8988T (cell line): ENCODE measurements around the gene IRF7.

Experiments used
- DNase-seq: peaks from one replicate; pipeline ENCODE4 v3.0.0; 2011

IRF7 gene

GRCh38 chr11:620201-620600, 4.5 kb upstream of the IRF7 start:
- DNase-seq: no peak

GRCh38 chr11:619628-620050, 3.9 kb upstream of the IRF7 start:
- no peak for DNase-seq

DNA sequence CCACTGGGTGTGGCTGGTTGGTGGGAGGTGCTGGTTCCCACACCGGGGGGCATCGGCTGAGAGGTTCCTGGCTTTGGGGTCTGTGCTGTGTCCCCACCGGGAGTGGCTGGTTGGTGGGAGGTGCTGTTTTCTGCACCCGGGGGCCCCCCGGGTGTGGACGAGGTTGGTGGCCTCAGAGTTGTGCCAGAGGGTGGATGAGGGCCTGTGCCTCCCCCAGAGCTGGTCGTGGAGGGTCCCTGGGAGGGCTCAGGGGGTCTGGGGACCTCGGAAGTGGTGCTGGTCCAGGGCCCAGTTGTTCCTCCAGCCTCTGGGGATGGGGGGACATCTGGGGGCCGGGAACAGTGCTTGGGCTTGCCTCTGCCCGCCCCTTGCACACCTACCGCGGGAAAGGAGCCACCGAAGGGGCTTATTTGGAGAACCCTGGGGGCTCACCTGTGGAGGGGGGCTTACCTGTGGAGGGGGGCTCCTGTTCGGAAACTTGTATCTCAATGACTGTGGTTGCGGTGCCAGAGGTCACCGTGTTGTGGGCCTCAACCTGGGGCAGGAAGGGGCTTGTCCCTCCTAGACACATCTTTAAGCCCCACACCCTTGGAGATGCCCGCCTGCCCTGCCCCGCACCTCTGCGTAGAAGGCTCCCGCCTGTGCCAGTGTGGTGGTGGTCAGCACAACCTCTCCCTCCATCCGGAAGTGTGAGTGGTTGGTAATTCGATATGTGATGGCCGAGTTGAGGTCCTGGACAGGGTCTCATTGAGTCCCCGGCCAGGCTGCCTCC, 3.3 kb upstream of the IRF7 start:
- DNase-seq: no peak

- DNase-seq: no peak
These were observed 2.3 kb upstream of the IRF7 start for GRCh38 chr11:617912-618682.

- no peak for DNase-seq
These were observed 1.6 kb upstream of the IRF7 start for GRCh38 chr11:617199-617911.

GRCh38 chr11:616320-617198, 809 bp upstream of the IRF7 start:
- no peak for DNase-seq

- DNase-seq: no peak
These were observed 887 bp downstream of the IRF7 start for GRCh38 chr11:614623-615503.

- no peak for DNase-seq
These were observed 1.6 kb downstream of the IRF7 start for GRCh38 chr11:614021-614622.

DNA sequence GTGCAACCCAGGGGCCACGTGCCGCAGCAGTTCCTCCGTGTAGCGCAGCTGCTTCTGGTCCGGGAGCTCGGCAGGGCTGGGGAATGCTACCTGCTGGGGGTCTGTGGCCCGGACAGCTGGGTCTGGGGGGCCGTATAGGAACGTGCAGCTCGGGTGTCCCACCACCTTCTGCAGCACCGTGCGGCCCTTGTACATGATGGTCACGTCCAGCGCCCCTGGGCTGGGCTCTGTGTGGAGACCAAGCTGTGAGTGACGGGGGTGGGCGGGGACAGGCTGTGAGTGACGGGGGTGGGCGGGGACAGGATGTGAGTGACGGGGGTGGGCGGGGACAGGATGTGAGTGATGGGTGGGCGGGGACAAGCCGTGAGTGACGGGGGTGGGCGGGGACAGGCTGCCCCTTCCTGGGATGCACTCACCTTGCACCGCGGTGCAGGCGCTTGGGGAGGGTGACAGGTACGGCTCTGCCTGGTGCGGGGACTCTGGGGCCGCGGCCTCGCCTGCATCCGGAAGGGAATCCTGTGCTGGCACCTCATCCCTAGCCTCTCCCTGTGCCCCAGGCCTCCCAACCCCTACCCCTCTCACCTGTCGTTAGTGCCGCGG, 2.3 kb downstream of the IRF7 start:
- DNase-seq: peak; percentile 88

GRCh38 chr11:612961-613300, 2.8 kb downstream of the IRF7 start:
- DNase-seq: no peak

GRCh38 chr11:612201-612960, 3.4 kb downstream of the IRF7 start:
- DNase-seq: no peak

DNA sequence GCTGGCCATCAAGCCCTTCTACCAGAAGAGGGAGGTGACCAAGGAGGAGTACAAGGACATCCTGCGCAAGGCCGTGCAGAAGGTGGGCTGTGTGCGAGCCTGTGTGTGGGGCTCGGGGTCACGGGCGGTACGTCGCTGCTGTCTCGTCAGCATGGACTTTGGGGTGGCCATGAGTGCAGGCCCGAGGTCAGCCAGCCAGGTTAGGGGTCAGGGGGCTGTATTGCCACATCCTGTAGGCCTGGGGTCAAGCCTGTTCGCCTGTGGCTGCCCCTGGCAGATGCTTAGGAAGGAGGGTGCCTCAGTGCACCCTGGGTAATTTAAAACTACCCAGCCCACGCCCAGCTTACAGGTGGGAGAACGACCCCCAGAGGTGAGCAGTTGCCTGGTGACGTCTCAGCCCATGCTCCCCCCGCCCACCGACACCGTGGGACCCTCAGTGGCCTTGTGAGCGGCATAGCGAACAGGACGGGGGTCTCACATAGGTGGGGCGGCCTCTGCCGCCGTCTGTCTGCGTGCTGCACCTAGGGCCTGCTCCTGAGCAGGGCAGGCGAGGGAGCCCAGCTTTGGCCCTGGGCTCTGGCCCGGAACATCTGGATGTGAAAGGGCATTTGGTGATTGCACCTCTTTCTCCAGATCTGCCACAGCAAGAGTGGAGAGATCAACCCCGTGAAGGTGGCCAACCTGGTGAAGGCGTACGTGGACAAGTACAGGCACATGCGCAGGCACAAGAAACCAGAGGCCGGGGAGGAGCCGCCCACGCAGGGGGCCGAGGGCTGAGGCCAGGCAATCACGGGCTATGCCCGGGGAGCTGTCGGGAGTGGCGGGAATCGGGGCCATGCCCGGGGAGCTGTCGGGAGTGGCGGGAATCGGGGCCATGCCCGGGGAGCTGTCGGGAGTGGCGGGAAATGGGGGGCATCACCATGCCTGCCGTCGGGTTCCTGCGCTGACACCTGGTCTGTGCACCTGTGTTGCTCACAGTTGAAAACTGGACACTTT, 4.5 kb downstream of the IRF7 start:
- DNase-seq: no peak

GRCh38 chr11:610146-610801, 5.5 kb downstream of the IRF7 start:
- no peak for DNase-seq

- DNase-seq: no peak
These were observed 6.4 kb downstream of the IRF7 start for GRCh38 chr11:609341-609811.

GRCh38 chr11:608791-609251, 6.9 kb downstream of the IRF7 start:
- DNase-seq: no peak

DNA sequence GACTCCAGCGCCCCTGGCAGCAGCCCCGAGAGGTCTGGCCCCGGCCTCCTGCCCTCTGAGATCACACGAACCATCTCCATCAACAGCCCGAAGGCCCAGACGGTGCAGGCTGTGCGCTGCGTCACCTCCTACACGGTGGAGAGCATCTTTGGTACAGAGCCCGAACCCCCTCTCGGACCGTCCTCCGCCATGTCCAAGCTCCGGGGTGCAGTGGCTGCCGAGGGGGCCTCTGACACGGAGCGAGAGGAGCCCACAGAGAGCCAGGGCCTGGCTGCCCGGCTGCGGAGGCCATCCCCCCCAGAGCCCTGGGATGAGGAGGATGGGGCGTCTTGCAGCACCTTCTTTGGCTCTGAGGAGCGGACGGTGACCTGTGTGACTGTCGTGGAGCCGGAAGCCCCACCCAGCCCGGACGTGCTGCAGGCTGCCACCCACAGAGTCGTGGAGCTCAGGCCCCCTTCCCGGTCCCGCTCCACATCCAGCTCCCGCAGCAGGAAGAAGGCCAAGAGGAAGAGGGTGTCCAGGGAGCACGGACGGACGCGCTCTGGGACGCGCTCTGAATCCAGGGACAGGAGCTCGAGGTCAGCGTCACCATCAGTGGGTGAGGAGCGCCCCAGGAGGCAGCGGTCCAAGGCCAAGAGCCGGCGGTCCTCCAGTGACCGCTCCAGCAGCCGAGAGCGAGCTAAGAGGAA, 7.6 kb downstream of the IRF7 start:
- DNase-seq: no peak

- no peak for DNase-seq
These were observed 8.6 kb downstream of the IRF7 start for GRCh38 chr11:607020-607780.
